Measurements from ENCODE around the gene ARMC9. TPM values are rescaled to one million over a fixed set of nuclear protein-coding genes. Genes with fewer than 3 reads are reported as not detected.

Gene ARMC9
- total RNA-seq, 1 experiment from 2014 or later = 23.4 TPM

GRCh38 chr2:231421051-231421580 lies 222.7 kb downstream of the ARMC9 start:
- peaks cover 6% of the 10 kb centered on the region; the same call in 1 of the 2 replicates for H3K4me1 ChIP-seq (ENCODE audit: insufficient read depth, low read length)
- H3K27me3 ChIP-seq (ENCODE audit: low read length) = no peaks in the 10 kb centered on the region
- DNase-seq = no peak
- H3K4me2 ChIP-seq (ENCODE audit: low read length) = no peak overlapping the region
- no peak overlapping the region for H3K9ac ChIP-seq (ENCODE audit: low read length)
- no peaks in the 10 kb centered on the region for H3F3A ChIP-seq (ENCODE audit: low read length, unreplicated experiment)
- H3K9me2 ChIP-seq (replicated peaks; ENCODE audit: low read length) = no peaks in the 10 kb centered on the region
- no peak overlapping the region for H3K4me3 ChIP-seq (ENCODE audit: low read length)
- H4K20me1 ChIP-seq (ENCODE audit: low read length) = no peaks in the 10 kb centered on the region
- H2AFZ ChIP-seq (ENCODE audit: low read length) = no peak overlapping the region
- intact Hi-C loops (cut with micrococcal nuclease) = no loop called here
- no peaks in the 10 kb centered on the region for H3K9me3 ChIP-seq (ENCODE audit: low read length)
- no peak overlapping the region for H3K27ac ChIP-seq (ENCODE audit: low read length)
- BruUV-seq (replicated peaks) = no TSS peak
- no peaks in the 10 kb centered on the region for H3K79me2 ChIP-seq (ENCODE audit: low read length)
- CTCF ChIA-PET = no interaction called here
- POLR2A ChIA-PET (ENCODE audit: unreplicated experiment) = interaction anchor here (0.6 kb wide), 1 partner anchor 127 kb away, joined by 3 read pairs; no protein-coding TSS in a partner anchor
- TF ChIP-seq EZH2phosphoT487 (IDR thresholded peaks at IDR 0.05; ENCODE audit: borderline replicate concordance, low read length) = no peak
- TF ChIP-seq, protein P1, sequence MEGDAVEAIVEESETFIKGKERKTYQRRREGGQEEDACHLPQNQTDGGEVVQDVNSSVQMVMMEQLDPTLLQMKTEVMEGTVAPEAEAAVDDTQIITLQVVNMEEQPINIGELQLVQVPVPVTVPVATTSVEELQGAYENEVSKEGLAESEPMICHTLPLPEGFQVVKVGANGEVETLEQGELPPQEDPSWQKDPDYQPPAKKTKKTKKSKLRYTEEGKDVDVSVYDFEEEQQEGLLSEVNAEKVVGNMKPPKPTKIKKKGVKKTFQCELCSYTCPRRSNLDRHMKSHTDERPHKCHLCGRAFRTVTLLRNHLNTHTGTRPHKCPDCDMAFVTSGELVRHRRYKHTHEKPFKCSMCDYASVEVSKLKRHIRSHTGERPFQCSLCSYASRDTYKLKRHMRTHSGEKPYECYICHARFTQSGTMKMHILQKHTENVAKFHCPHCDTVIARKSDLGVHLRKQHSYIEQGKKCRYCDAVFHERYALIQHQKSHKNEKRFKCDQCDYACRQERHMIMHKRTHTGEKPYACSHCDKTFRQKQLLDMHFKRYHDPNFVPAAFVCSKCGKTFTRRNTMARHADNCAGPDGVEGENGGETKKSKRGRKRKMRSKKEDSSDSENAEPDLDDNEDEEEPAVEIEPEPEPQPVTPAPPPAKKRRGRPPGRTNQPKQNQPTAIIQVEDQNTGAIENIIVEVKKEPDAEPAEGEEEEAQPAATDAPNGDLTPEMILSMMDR (conservative IDR thresholded peaks at IDR 0.05; ENCODE audit: low read depth, low read length) = no peak
- no peak for TF ChIP-seq EZH2 (IDR thresholded peaks at IDR 0.05; ENCODE audit: low read length, unreplicated experiment)
- no peak for ATAC-seq
- no peaks in the 10 kb centered on the region for H3K36me3 ChIP-seq (ENCODE audit: low read depth, low read length)

- intact Hi-C loops (cut with micrococcal nuclease) = no loop called here
- POLR2A ChIA-PET (ENCODE audit: unreplicated experiment) = no interaction called here
- Histone ChIP-seq H3K4me2 (ENCODE audit: low read length) (no peak overlapping the region), H3F3A (ENCODE audit: low read length, unreplicated experiment) (no peaks in the 10 kb centered on the region), H3K79me2 (ENCODE audit: low read length) (no peaks in the 10 kb centered on the region), H2AFZ (ENCODE audit: low read length) (no peak overlapping the region), H3K4me1 (ENCODE audit: insufficient read depth, low read length) (peaks cover 6% of the 10 kb centered on the region; the same call in 1 of the 2 replicates), H3K36me3 (ENCODE audit: low read depth, low read length) (no peaks in the 10 kb centered on the region), H3K9ac (ENCODE audit: low read length) (no peak overlapping the region), H3K9me3 (ENCODE audit: low read length) (no peaks in the 10 kb centered on the region), H3K27me3 (ENCODE audit: low read length) (no peaks in the 10 kb centered on the region), H3K27ac (ENCODE audit: low read length) (no peak overlapping the region), H4K20me1 (ENCODE audit: low read length) (no peaks in the 10 kb centered on the region), H3K4me3 (ENCODE audit: low read length) (no peak overlapping the region), H3K9me2 (replicated peaks; ENCODE audit: low read length) (no peaks in the 10 kb centered on the region)
- ATAC-seq = no peak
- DNase-seq = no peak
- no peak for TF ChIP-seq EZH2 (IDR thresholded peaks at IDR 0.05; ENCODE audit: low read length, unreplicated experiment)
- no peak for TF ChIP-seq EZH2phosphoT487 (IDR thresholded peaks at IDR 0.05; ENCODE audit: borderline replicate concordance, low read length)
- TF ChIP-seq, protein P1 (conservative IDR thresholded peaks at IDR 0.05; ENCODE audit: low read depth, low read length) = no peak
- BruUV-seq (replicated peaks) = no TSS peak
- CTCF ChIA-PET = no interaction called here
These were observed 223.6 kb downstream of the ARMC9 start for GRCh38 chr2:231422056-231422455.

DNA sequence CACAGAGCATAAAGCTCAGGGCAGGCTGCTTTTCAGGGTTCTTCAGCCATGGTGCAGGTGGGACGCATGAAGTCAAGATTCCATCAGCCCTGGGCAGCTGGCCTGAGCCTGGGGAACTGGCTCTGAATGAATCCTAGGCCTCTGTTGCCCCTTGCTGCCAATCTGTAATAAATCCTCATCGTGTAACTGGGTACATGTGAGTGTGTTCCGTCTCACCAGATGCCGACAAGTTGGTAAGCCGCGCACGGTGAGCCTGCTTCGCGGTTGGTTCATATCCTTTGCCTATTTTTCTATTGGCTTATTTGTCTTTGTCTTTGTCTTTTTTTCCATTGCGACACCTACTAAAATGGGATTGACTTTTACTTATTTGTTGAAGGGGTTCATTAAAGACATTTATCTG lies 224.7 kb downstream of the ARMC9 start:
- H3F3A ChIP-seq (ENCODE audit: low read length, unreplicated experiment) = no peaks in the 10 kb centered on the region
- H3K9me3 ChIP-seq (ENCODE audit: low read length) = no peaks in the 10 kb centered on the region
- no peak for DNase-seq
- intact Hi-C loops (cut with micrococcal nuclease) = no loop called here
- peaks cover 6% of the 10 kb centered on the region; the same call in 1 of the 2 replicates for H3K4me1 ChIP-seq (ENCODE audit: insufficient read depth, low read length)
- no peaks in the 10 kb centered on the region for H3K79me2 ChIP-seq (ENCODE audit: low read length)
- H3K27ac ChIP-seq (ENCODE audit: low read length) = no peak overlapping the region
- H3K9ac ChIP-seq (ENCODE audit: low read length) = no peak overlapping the region
- no peaks in the 10 kb centered on the region for H3K9me2 ChIP-seq (replicated peaks; ENCODE audit: low read length)
- ATAC-seq = no peak
- H3K4me3 ChIP-seq (ENCODE audit: low read length) = no peak overlapping the region
- H3K36me3 ChIP-seq (ENCODE audit: low read depth, low read length) = no peaks in the 10 kb centered on the region
- TF ChIP-seq EZH2 (IDR thresholded peaks at IDR 0.05; ENCODE audit: low read length, unreplicated experiment) (no peak), EZH2phosphoT487 (IDR thresholded peaks at IDR 0.05; ENCODE audit: borderline replicate concordance, low read length) (no peak)
- TF ChIP-seq, protein P1 (conservative IDR thresholded peaks at IDR 0.05; ENCODE audit: low read depth, low read length) = no peak
- CTCF ChIA-PET = no interaction called here
- no peak overlapping the region for H3K4me2 ChIP-seq (ENCODE audit: low read length)
- H3K27me3 ChIP-seq (ENCODE audit: low read length) = no peaks in the 10 kb centered on the region
- H2AFZ ChIP-seq (ENCODE audit: low read length) = no peak overlapping the region
- H4K20me1 ChIP-seq (ENCODE audit: low read length) = no peaks in the 10 kb centered on the region
- no TSS peak for BruUV-seq (replicated peaks)
- POLR2A ChIA-PET (ENCODE audit: unreplicated experiment) = no interaction called here

Measured in PC-3 (cell line).